Activated naive CD8-positive, alpha-beta T cell treated with anti-CD3 and anti-CD28 coated beads, Interleukin-2, amount 50 U/mL, for 24 hours (primary cell): ENCODE data around the gene GGA1.
"Not testable (repeated sequence)": the region's sequence is repeated elsewhere in the genome, so short reads cannot be mapped to it uniquely, and the experiment has no call there.

ENCODE experiments used
- ATAC-seq: fragments of 150-1000 bp; cut with Tn5 transposase; one replicate; pipeline ENCODE4 v1.10.0; 2021
- DNase-seq: peaks from one replicate; pipeline ENCODE4 v3.0.0; 2021
- H3K27ac Mint-ChIP-seq: one replicate; pipeline ENCODE4 v1.8.0; 2021; ENCODE audit warnings: mild to moderate bottlenecking, mixed read lengths
- H3K27me3 Mint-ChIP-seq: one replicate; pipeline ENCODE4 v1.8.0; 2021; ENCODE audit warnings: mixed read lengths
- H3K36me3 Mint-ChIP-seq: one replicate; pipeline ENCODE4 v1.8.0; 2021; ENCODE audit warnings: low read depth, mixed read lengths
- H3K4me1 Mint-ChIP-seq: one replicate; pipeline ENCODE4 v1.8.0; 2021; ENCODE audit warnings: mixed read lengths
- H3K4me3 Mint-ChIP-seq: one replicate; pipeline ENCODE4 v1.8.0; 2021; ENCODE audit warnings: mild to moderate bottlenecking, moderate library complexity, mixed read lengths
- H3K9me3 Mint-ChIP-seq: one replicate; pipeline ENCODE4 v1.8.0; 2021; ENCODE audit warnings: mixed read lengths

Gene GGA1

GRCh38 chr22:37639070-37639760, 30.6 kb downstream of the GGA1 start, which contains the start of gene SH3BP1:
Gene SH3BP1 (plus strand): TSS chr22:37639669. CDS start chr22:37639788, 119 bp downstream.
- Mint-ChIP-seq H3K4me3 (peak within 1 kb of the TSS; percentile 90), H3K27me3 (no peaks in the 10 kb centered on the region), H3K4me1 (peaks cover 72% of the 10 kb centered on the region), H3K27ac (peak within 1 kb of the TSS; percentile 89), H3K9me3 (no peaks in the 10 kb centered on the region), H3K36me3 (peaks cover 9% of the 10 kb centered on the region)
- ATAC-seq (peak; percentile 25), DNase-seq (peak; percentile 70)

- H3K4me1 Mint-ChIP-seq: peaks cover 64% of the 10 kb centered on the region
- peak overlapping the region; percentile 89 for H3K27ac Mint-ChIP-seq
- H3K4me3 Mint-ChIP-seq: peak overlapping the region; percentile 90
- H3K36me3 Mint-ChIP-seq: peaks cover 11% of the 10 kb centered on the region
- H3K27me3 Mint-ChIP-seq: no peaks in the 10 kb centered on the region
- DNase-seq (no peak), ATAC-seq (no peak)
- H3K9me3 Mint-ChIP-seq: no peaks in the 10 kb centered on the region
Measured at GRCh38 chr22:37639771-37640590, 31.3 kb downstream of the GGA1 start.

GRCh38 chr22:37640591-37641560, 32.2 kb downstream of the GGA1 start:
- Mint-ChIP-seq H3K36me3 (peaks cover 14% of the 10 kb centered on the region), H3K4me1 (peaks cover 55% of the 10 kb centered on the region), H3K4me3 (peak overlapping the region; percentile 90), H3K27ac (peak overlapping the region; percentile 89), H3K9me3 (no peaks in the 10 kb centered on the region), H3K27me3 (no peaks in the 10 kb centered on the region)
- ATAC-seq (no peak), DNase-seq (no peak)

GRCh38 chr22:37641561-37641949, 32.9 kb downstream of the GGA1 start:
- DNase-seq (no peak), ATAC-seq (no peak)
- Mint-ChIP-seq H3K27me3 (no peaks in the 10 kb centered on the region), H3K9me3 (no peaks in the 10 kb centered on the region), H3K4me3 (peak overlapping the region; percentile 90), H3K27ac (peak overlapping the region; percentile 33), H3K36me3 (peaks cover 18% of the 10 kb centered on the region), H3K4me1 (peaks cover 48% of the 10 kb centered on the region)

GRCh38 chr22:37643225-37643847, 34.7 kb downstream of the GGA1 start:
- Mint-ChIP-seq H3K9me3 (no peaks in the 10 kb centered on the region), H3K4me3 (no peak overlapping the region), H3K27ac (peak overlapping the region; percentile 64), H3K4me1 (peaks cover 31% of the 10 kb centered on the region), H3K36me3 (peaks cover 24% of the 10 kb centered on the region), H3K27me3 (no peaks in the 10 kb centered on the region)
- ATAC-seq: peak; percentile 80
- peak; percentile 93 for DNase-seq

GRCh38 chr22:37647317-37647716, 38.7 kb downstream of the GGA1 start:
- DNase-seq (no peak), ATAC-seq (no peak)
- Mint-ChIP-seq H3K4me1 (peaks cover 10% of the 10 kb centered on the region), H3K27me3 (no peaks in the 10 kb centered on the region), H3K9me3 (no peaks in the 10 kb centered on the region), H3K27ac (no peak overlapping the region), H3K36me3 (peaks cover 39% of the 10 kb centered on the region), H3K4me3 (no peak overlapping the region)

- Mint-ChIP-seq H3K4me3 (no peak overlapping the region), H3K4me1 (peaks cover 7% of the 10 kb centered on the region), H3K27me3 (no peaks in the 10 kb centered on the region), H3K27ac (no peak overlapping the region), H3K36me3 (peaks cover 43% of the 10 kb centered on the region), H3K9me3 (no peaks in the 10 kb centered on the region)
- no peak for ATAC-seq
- no peak for DNase-seq
Measured at GRCh38 chr22:37647928-37648327, 39.3 kb downstream of the GGA1 start.

- Mint-ChIP-seq H3K36me3 (peaks cover 36% of the 10 kb centered on the region), H3K27me3 (no peaks in the 10 kb centered on the region), H3K9me3 (no peaks in the 10 kb centered on the region), H3K4me1 (peaks cover 1% of the 10 kb centered on the region), H3K4me3 (no peak overlapping the region), H3K27ac (no peak overlapping the region)
- no peak for DNase-seq
- no peak for ATAC-seq
Measured at GRCh38 chr22:37650463-37651136, 42.0 kb downstream of the GGA1 start.

GRCh38 chr22:37654563-37655251, 46.1 kb downstream of the GGA1 start:
- DNase-seq: no peak
- H3K27ac Mint-ChIP-seq: no peak overlapping the region
- peaks cover 18% of the 10 kb centered on the region for H3K36me3 Mint-ChIP-seq
- no peak overlapping the region for H3K4me3 Mint-ChIP-seq
- no peaks in the 10 kb centered on the region for H3K27me3 Mint-ChIP-seq
- no peaks in the 10 kb centered on the region for H3K9me3 Mint-ChIP-seq
- H3K4me1 Mint-ChIP-seq: peaks cover 17% of the 10 kb centered on the region
- no peak for ATAC-seq

GRCh38 chr22:37655252-37655563, 46.6 kb downstream of the GGA1 start:
- DNase-seq (no peak), ATAC-seq (no peak)
- Mint-ChIP-seq H3K4me1 (peaks cover 22% of the 10 kb centered on the region), H3K36me3 (peaks cover 14% of the 10 kb centered on the region), H3K4me3 (no peak overlapping the region), H3K27me3 (no peaks in the 10 kb centered on the region), H3K9me3 (no peaks in the 10 kb centered on the region), H3K27ac (no peak overlapping the region)

GRCh38 chr22:37656583-37656982, 47.9 kb downstream of the GGA1 start:
- not testable (repeated sequence) for H3K27me3 Mint-ChIP-seq, ATAC-seq, DNase-seq, H3K9me3 Mint-ChIP-seq
- peak overlapping the region; percentile 34 for H3K4me3 Mint-ChIP-seq
- peaks cover 36% of the 10 kb centered on the region for H3K4me1 Mint-ChIP-seq
- peak overlapping the region; percentile 61 for H3K27ac Mint-ChIP-seq
- H3K36me3 Mint-ChIP-seq: peaks cover 16% of the 10 kb centered on the region

- H3K4me3 Mint-ChIP-seq: peak overlapping the region; percentile 80
- H3K9me3 Mint-ChIP-seq: no peaks in the 10 kb centered on the region
- H3K27ac Mint-ChIP-seq: peak overlapping the region; percentile 87
- no peak for ATAC-seq
- peaks cover 8% of the 10 kb centered on the region for H3K36me3 Mint-ChIP-seq
- DNase-seq: no peak
- H3K27me3 Mint-ChIP-seq: no peaks in the 10 kb centered on the region
- H3K4me1 Mint-ChIP-seq: peaks cover 44% of the 10 kb centered on the region
Measured at GRCh38 chr22:37657590-37658132, 49.0 kb downstream of the GGA1 start.
